Ishikawa (cell line): ENCODE results near the gene PHF2.

Experiments
- CEBPB ChIP-seq: IDR thresholded peaks from 2 replicates; pipeline ENCODE4 v1.6.1; 2012
- CREB1 ChIP-seq: IDR thresholded peaks from 2 replicates; pipeline ENCODE4 v1.6.1; 2012; ENCODE audit warnings: low read depth
- EGR1 ChIP-seq: IDR thresholded peaks from 2 replicates; pipeline ENCODE4 v1.6.1; 2012
- EP300 ChIP-seq: IDR thresholded peaks from 2 replicates; pipeline ENCODE4 v1.6.1; 2012; ENCODE audit warnings: borderline replicate concordance
- FOXM1 ChIP-seq: IDR thresholded peaks from 2 replicates; pipeline ENCODE4 v1.6.1; 2012; ENCODE audit warnings: low read depth, borderline replicate concordance
- MAX ChIP-seq: IDR thresholded peaks from 2 replicates; pipeline ENCODE4 v1.6.1; 2012
- NFIC ChIP-seq: IDR thresholded peaks from 2 replicates; pipeline ENCODE4 v1.6.1; 2012
- RAD21 ChIP-seq: IDR thresholded peaks from 2 replicates; pipeline ENCODE4 v1.6.1; 2012; ENCODE audit warnings: low read depth
- REST ChIP-seq: IDR thresholded peaks from 2 replicates; pipeline ENCODE4 v1.6.1; 2012; ENCODE audit warnings: low read depth, mild to moderate bottlenecking
- TAF1 ChIP-seq: IDR thresholded peaks from 2 replicates; pipeline ENCODE4 v1.6.1; 2012; ENCODE audit warnings: low read depth, mild to moderate bottlenecking
- TCF12 ChIP-seq: IDR thresholded peaks from 2 replicates; pipeline ENCODE4 v1.6.1; 2012; ENCODE audit warnings: low read depth
- TEAD4 ChIP-seq: IDR thresholded peaks from 2 replicates; pipeline ENCODE4 v1.6.1; 2012
- YY1 ChIP-seq: IDR thresholded peaks from 2 replicates; pipeline ENCODE4 v1.6.1; 2012; ENCODE audit warnings: low read depth
- ZBTB7A ChIP-seq: IDR thresholded peaks from 2 replicates; pipeline ENCODE4 v1.6.1; 2012; ENCODE audit warnings: low read depth

PHF2 gene

GRCh38 chr9:93698140-93698908 lies 121.9 kb downstream of the PHF2 start:
- no peak for TF ChIP-seq TAF1
- TF ChIP-seq YY1: no peak
- TF ChIP-seq EGR1: no peak
- no peak for TF ChIP-seq REST
- no peak for TF ChIP-seq CEBPB
- no peak for TF ChIP-seq NFIC
- no peak for TF ChIP-seq CREB1
- TF ChIP-seq MAX: no peak
- TF ChIP-seq TEAD4: no peak
- no peak for TF ChIP-seq TCF12

- TF ChIP-seq NFIC (no peak), TCF12 (no peak), EGR1 (no peak), CEBPB (no peak)
Measured at GRCh38 chr9:93699650-93700049, 123.3 kb downstream of the PHF2 start.

GRCh38 chr9:93701494-93702218 lies 125.3 kb downstream of the PHF2 start:
- TF ChIP-seq EP300 (no peak), RAD21 (no peak), YY1 (no peak), TEAD4 (no peak), EGR1 (no peak), MAX (no peak), TAF1 (no peak), NFIC (no peak), CREB1 (no peak), FOXM1 (no peak), TCF12 (no peak), CEBPB (no peak), ZBTB7A (no peak), REST (no peak)

GRCh38 chr9:93702261-93702660 lies 125.9 kb downstream of the PHF2 start:
- TF ChIP-seq FOXM1: no peak
- TF ChIP-seq RAD21: no peak
- no peak for TF ChIP-seq TAF1
- no peak for TF ChIP-seq MAX
- no peak for TF ChIP-seq EP300

- TF ChIP-seq TCF12: no peak
Measured at GRCh38 chr9:93708289-93708986, 132.1 kb downstream of the PHF2 start.

GRCh38 chr9:93708987-93709302 lies 132.6 kb downstream of the PHF2 start:
- no peak for TF ChIP-seq RAD21
- TF ChIP-seq EP300: no peak
- no peak for TF ChIP-seq EGR1
- no peak for TF ChIP-seq CEBPB
- TF ChIP-seq YY1: no peak
- TF ChIP-seq TCF12: no peak
- no peak for TF ChIP-seq ZBTB7A
- no peak for TF ChIP-seq TEAD4
